Measurements from ENCODE around the gene SART3. TPM values are rescaled to one million over a fixed set of nuclear protein-coding genes. Genes with fewer than 3 reads are reported as not detected.

Gene SART3
- total and polyA plus RNA-seq, 2 of the 13 experiments (the other 11 are each of a cell fraction or from before 2014, with no cell fraction given) = 16.1 to 69.9 TPM

DNA sequence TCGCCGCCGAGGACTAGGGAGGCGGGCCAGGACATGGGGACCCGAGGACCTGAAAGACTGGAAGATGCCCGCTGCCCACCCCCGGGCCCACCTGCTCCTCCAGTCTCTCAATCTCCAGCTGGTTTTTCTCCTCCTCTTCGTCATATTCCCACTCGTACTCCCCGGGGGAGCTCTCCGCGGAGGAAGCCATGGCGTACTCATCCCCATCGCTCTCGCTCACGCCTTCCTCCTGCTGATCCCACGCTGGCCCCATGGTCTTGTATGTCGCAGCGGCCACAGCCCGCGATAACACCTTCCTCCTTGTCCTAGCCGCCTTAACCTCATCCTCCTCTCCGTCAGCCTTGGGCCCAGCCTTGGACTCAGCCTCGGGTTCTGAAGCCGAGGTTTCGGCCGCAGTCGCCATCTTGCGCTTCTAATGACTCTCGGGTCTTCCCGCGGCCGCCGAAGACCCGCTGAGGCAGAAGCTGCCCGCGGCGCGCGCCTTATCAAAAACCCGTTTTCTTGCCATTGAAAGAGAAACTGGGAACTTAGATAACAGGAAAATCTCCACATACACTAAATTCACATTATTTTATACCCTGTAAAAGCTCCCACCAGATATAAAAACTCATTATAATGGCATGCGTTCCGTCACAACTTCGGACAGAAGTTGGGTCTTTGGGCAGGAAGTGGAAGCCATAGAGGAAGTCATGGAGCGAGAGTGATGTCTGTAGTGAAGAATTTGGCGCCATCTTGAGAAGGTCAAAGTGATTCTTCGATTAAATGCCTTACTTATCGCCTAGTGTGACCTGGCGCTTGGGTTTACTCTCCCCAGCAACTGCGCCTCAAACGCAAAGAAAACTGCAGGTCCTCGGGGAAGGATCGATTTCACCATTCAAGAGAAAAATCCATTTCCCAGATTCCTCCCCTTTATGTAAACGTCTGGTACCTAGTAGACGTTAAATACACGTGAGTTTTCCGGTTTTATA lies at the start of gene SART3 (continued):
- TF ChIP-seq, protein P1, sequence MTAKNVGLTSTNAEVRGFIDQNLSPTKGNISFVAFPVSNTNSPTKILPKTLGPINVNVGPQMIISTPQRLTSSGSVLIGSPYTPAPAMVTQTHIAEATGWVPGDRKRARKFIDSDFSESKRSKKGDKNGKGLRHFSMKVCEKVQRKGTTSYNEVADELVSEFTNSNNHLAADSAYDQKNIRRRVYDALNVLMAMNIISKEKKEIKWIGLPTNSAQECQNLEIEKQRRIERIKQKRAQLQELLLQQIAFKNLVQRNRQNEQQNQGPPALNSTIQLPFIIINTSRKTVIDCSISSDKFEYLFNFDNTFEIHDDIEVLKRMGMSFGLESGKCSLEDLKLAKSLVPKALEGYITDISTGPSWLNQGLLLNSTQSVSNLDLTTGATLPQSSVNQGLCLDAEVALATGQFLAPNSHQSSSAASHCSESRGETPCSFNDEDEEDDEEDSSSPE (CRISPR knock-in tag; IDR thresholded peaks at IDR 0.05) = peak; percentile 36; the same call in 1 of the 2 replicates
- TF ChIP-seq FOXK1 (CRISPR knock-in tag; IDR thresholded peaks at IDR 0.05; ENCODE audit: borderline replicate concordance, low read depth) (peak; percentile 33; the same call in 1 of the 2 replicates), ZMYM2 (CRISPR knock-in tag; IDR thresholded peaks at IDR 0.05) (no peak), SMYD3 (CRISPR knock-in tag; IDR thresholded peaks at IDR 0.05) (0 out of 2 replicates have a peak, but pooled peaks have one; percentile 27), TFDP1 (CRISPR knock-in tag; IDR thresholded peaks at IDR 0.05; ENCODE audit: borderline replicate concordance) (peak; percentile 61; the same call in 1 of the 2 replicates), THAP9 (CRISPR knock-in tag; IDR thresholded peaks at IDR 0.05; ENCODE audit: borderline replicate concordance) (peak; percentile 98), ZNF280D (CRISPR knock-in tag; IDR thresholded peaks at IDR 0.05) (no peak), ZGPAT (CRISPR knock-in tag; IDR thresholded peaks at IDR 0.05) (peak; percentile 69), MED13 (CRISPR knock-in tag; IDR thresholded peaks at IDR 0.05) (0 out of 2 replicates have a peak, but pooled peaks have one; percentile 33), ZNF138 (CRISPR knock-in tag; IDR thresholded peaks at IDR 0.05; ENCODE audit: low read depth) (no peak), ETV5 (CRISPR knock-in tag; IDR thresholded peaks at IDR 0.05; ENCODE audit: borderline replicate concordance) (peak; percentile 44), BRD4 (CRISPR knock-in tag; IDR thresholded peaks at IDR 0.05) (0 out of 2 replicates have a peak, but pooled peaks have one; percentile 29), ZNF317 (CRISPR knock-in tag; IDR thresholded peaks at IDR 0.05) (no peak)
- TF ChIP-seq, protein P2, sequence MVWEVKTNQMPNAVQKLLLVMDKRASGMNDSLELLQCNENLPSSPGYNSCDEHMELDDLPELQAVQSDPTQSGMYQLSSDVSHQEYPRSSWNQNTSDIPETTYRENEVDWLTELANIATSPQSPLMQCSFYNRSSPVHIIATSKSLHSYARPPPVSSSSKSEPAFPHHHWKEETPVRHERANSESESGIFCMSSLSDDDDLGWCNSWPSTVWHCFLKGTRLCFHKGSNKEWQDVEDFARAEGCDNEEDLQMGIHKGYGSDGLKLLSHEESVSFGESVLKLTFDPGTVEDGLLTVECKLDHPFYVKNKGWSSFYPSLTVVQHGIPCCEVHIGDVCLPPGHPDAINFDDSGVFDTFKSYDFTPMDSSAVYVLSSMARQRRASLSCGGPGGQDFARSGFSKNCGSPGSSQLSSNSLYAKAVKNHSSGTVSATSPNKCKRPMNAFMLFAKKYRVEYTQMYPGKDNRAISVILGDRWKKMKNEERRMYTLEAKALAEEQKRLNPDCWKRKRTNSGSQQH (CRISPR knock-in tag; IDR thresholded peaks at IDR 0.05; ENCODE audit: low read depth) = peak; percentile 53; the same call in 1 of the 2 replicates

Data from HepG2 (cell line).